GM21423 (cell line): ENCODE results near the gene ATG4B.

Experiments
- ATAC-seq: cut with Tn5 transposase; IDR thresholded peaks from one replicate; pipeline ENCODE4 v1.9.1; 2021; ENCODE audit warnings: mild to moderate bottlenecking, moderate library complexity; ENCODE audit not compliant: unreplicated experiment

The ATG4B gene

DNA sequence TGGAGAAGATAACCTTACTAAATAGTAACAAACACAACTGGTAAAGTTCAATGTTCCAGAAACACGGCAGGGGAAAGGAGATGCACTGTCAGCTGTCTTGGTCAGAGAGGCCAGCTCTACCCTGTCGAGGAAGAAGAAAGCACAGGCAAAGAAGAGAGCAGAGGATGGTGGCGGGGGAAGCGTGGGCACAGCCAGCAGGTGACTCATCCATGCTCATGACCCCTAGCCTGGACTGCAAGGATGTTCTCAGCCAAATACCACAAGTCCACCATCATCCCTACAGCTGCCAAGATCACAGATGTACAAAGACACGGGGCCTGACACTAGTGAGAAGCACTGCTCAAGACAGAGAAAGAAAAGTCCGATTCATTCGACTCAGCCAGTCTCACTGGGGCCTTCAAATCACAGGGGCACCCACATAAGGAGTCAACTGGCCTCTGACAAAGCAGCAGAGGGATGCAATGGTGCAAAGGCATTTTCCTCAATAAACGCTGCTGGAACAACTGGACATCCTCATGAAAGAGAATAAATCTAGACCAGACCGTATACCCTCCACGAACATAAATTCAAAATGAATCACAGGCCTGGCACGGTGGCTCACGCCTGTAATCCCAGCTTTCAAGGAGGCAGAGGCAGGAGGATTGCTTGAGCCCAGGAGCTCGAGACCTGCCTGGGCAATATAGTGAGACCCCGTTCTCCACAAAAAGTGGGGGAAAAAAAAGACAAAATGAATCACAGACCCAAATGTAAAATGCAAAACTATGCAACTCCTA, 43.5 kb downstream of the ATG4B start:
- no peak for ATAC-seq

GRCh38 chr2:241686324-241686649, 48.8 kb downstream of the ATG4B start:
- ATAC-seq: peak; percentile 17

- peak; percentile 96 for ATAC-seq
Observed at GRCh38 chr2:241686650-241687425, 49.3 kb downstream of the ATG4B start, which contains the start of gene DTYMK. TSS of gene DTYMK (minus strand) at chr2:241686815. CDS start at chr2:241686783, 32 bp downstream.

- ATAC-seq: no peak
Observed at GRCh38 chr2:241689306-241689705, 51.8 kb downstream of the ATG4B start.

DNA sequence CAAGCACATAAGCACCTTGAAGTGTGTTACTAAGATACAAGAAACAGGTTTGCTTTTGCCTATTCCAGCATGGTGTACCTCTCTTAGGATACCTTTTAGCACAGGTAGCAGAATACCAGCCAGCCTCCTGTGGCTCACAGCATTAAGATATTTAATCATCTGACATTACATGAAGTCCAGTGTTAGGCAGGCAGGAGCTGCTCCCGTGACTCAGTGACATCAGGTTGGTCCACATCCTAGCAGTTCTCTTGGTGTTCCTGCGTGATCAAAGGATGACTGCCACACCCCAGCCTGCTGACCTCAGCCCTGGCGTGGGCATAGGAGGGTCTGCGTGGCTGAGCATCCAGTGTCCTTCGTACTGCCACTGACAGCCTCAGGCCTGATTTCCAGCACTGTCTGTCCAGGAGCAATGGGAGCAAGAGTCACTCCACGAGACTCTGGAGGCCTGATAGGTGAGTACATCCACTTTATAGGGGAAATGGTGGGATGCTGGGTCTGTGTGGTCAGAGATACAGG, 52.8 kb downstream of the ATG4B start:
- ATAC-seq: no peak

- ATAC-seq: no peak
Observed at GRCh38 chr2:241692448-241692847, 55.0 kb downstream of the ATG4B start.

DNA sequence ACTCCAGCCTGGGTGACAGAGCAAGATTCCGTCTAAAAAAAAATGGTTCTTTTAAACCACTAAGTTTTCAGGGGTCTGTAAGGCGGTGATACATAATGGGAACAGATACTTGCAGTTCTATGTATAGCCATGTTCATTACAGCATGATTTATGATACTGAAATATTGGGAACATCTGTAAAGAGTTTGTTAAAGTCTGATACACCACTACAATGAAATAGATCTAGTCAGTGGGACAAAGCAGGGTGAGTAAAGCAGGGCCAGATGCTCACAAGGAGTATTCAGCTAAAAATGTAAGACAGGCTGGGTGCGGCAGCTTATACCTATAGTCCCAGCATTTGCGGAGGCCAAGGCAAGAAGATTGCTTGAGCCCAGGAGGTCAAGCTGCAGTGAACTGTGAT, 58.2 kb downstream of the ATG4B start:
- no peak for ATAC-seq

DNA sequence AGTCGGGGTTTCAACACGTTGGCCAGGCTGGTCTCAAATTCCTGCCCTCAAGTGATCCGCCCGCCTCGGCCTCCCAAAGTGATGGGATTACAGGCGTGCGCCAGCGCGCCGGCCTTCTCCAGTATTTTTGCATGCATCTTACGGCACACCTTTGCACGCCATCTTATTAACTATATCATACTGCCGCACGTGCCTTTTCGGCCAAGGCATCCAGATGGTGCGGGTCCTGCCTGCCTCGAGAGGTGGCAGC, 63.6 kb downstream of the ATG4B start:
- no peak for ATAC-seq

DNA sequence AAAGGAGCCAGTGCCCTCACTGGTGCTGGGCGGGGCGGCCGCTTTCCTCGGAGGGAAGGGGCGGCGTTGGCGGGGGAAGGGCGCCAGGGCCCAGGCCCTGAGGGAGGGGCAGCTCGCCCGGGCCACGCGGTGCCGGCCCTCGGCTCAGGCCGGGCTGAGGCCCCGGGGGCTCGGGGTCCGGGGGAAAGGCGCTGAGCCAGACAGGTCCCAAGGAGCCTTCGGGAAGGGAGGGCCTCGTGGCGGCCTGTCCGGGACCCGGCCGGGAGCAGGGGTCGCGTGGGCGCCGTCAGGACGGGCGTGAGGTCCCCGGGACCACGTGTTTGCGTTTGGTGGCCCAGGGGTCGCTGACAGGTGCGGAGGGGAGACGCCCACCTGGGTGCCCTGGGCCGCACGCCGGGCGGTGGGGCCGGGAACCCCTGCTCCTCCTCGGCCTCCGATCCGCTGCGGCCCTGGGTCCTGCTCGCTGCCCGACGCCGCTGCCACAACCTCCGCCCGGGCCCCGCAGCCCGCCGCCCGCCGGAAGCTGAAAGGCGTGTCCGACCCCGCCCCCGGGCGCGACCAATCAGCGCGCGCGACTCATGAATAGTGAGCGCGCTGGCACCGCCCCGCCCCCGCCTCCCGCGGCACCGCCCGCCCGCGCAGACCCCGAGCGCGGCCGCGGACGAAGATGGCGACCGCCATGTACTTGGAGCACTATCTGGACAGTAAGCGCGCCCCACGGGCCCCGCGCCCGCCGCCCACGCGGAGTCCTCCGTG, 64.1 kb downstream of the ATG4B start, which contains the start of gene ING5:
TSS of gene ING5 (plus strand) at position 641 of the 756 bp plus-strand sequence. CDS start at position 668, 27 bp downstream.
- peak; percentile 54 for ATAC-seq

DNA sequence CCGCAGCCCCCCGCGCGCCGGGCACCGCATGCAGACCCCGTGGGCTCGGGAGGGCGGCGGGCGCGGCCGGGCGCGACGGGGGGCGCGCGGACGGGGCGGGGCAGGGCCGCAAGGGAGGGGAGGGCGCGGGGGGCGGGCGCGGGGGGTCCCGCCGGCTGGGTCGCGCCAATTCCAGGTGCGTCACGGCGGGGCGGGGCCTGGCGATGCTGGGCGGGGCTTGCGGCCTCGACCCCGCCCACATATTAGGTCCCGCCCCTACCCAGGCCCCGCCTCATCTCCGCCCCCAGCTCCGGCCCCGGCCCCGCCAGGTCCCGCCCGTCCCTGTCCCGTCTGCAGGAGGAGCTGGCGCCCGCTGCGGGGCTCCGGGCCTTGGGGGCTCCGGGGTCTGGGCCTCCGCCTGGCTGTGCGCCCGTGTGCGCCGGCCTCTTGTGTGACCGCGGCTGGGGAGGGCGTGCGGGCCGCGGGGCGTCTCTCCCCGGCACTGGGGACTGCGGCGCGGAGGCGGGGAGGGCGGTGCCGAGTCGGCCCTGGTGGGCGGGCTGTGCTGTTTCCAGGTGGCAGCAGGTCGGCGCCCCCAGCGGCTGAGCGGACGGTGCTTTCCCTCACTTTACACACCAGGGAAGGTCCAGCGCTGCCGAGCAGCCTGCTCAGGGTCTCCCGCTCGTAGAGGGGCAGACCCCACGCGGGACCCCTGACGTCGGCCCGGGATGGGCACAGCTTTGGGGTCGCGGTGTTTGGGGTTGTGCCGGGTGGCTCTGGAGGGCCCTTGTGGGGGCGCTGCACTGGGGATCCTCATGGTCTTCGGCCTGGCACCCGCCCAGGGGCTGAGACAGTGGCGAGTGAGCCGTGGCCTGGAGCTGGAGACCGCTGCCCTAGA, 64.9 kb downstream of the ATG4B start:
- ATAC-seq: peak; percentile 68

DNA sequence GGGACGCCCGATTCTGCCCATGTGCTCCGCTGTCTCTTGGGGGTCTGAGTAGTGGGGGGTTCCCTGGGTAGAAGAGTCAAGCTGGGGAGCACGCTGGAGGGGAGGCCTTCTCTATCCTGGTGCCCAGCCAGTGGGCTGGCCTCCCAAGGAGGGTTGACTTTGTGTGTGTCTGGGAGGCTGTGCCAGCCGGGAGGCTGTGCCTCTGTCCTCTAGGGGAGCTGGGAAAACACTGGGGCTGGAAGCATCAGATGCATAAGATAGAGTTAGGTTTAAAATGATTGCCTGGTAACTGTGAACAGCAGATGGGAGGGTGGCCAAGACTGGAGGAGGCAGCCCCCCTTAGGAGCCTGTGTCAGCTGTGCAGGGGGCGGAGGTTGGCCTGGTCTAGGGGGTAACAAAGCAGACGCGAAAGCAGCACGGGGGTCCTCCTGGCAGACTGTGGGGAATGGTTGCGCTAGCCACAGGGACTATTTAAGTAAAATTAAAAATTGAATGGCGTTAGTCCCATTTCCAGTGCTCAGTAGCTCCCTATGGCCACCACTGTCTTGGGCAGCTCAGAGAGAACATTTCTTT, 65.6 kb downstream of the ATG4B start:
- no peak for ATAC-seq

- no peak for ATAC-seq
Observed at GRCh38 chr2:241706537-241706936, 69.0 kb downstream of the ATG4B start.

DNA sequence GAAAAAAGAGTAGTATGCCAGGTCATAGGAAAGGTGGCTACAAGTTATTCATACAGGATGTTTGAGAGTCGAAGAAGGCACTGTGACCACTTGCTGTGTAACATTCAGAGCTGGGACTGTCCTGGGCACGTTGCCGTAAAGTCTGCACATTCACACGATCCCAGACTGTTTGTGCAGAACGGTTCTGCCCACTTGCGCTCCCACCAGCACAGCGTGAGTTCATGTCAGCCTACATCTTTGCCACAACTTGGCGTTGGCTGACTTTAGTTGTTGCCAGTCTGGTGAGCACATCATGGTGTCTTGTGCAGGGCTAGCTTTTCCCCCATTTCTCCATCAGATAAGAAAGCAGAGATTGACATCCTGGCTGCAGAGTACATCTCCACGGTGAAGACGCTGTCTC, 71.4 kb downstream of the ATG4B start:
- no peak for ATAC-seq

DNA sequence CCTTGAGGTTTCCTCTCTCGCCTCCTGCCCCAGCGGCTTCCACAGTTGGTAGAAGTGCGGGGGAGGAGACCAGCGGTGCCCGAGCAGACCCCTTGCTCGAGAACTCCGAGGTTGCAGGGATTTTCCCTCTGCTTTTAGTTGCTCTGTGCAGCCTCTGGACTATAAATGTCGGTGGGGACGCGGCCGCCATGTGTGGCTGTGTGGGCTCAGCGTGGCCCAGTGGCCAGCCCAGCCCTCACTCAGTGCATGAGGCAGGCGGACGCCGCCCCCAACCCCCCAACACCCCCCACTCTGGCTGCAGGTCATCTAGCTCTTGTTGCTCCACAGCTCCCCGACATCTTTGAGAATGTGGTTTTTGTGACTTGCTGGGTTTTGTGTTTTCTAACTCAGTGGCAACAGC, 81.6 kb downstream of the ATG4B start:
- no peak for ATAC-seq

DNA sequence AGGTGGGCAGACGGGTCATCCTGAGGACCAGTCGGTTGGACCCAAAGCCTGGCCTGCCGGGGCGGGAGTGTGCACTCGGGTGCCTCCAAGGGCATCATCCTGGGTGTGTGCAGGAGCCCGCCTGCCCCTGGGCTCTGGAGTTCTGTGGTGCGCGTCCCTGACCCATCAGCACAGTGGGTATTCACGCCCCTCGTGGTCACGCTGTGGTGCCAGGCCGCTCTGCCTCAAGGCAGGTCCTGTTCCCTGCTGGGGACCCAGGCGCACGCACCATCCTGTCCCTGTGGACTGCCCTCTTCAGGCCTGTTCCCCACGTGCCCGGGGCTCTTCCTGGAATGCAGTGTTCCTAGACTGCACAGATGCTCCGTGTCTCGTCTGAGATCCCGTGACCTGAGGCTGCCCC, 82.6 kb downstream of the ATG4B start:
- no peak for ATAC-seq

GRCh38 chr2:241720560-241720959, 83.1 kb downstream of the ATG4B start:
- no peak for ATAC-seq

DNA sequence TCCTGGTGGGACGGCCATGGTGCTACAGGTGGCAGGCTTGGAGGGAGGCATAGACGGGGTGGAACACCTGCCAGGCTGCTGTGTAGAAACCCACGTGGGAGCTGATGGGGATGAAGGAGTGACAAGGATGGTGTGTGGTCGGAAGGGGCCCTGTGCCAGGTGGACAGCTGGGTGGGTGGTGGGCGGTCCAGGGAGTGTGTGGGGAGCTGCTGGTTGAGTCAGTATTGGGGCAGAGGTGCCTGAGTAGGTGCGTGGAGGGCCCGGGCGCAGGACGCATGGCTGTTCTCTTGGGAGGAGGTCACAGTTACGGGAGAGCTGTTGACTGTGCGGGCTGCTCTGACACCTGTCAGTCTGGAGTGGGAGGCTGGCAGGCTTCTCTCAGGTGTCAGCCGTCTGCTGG, 84.4 kb downstream of the ATG4B start:
- ATAC-seq: no peak

GRCh38 chr2:241722896-241723454, 85.5 kb downstream of the ATG4B start:
- no peak for ATAC-seq
